NCI-H1436 (cell line): ENCODE data around the gene PPP1R7.

Experiments
- DNase-seq: peaks from one replicate; lab custom pipeline; 2025; lab: John Stamatoyannopoulos, UW

The PPP1R7 gene

GRCh38 chr2:241213041-241213440 is 62.8 kb downstream of the PPP1R7 start:
- DNase-seq, result no peak

- DNase-seq, result no peak
Measured at GRCh38 chr2:241213567-241213966, 63.3 kb downstream of the PPP1R7 start.

DNA sequence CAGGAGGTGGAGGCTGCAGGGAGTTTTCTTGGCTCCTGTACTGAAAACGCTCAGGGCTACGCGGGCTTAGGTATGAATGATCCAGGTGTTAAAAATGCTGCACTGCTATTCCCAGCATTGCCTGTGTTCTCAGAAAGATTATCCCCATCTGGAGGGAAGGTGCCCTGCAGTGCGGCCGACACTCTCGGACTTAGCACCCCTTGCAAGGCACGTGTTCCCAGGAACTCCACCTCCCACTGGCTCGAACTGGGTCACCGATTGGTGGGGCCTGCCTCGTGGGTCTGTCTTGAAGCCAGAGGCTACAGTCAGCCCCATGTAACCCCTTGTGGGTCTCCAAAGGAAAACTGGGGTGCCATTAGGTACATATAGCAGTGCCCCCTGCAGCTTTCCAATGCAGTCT is 63.9 kb downstream of the PPP1R7 start:
- DNase-seq, result no peak

GRCh38 chr2:241214766-241215165 is 64.5 kb downstream of the PPP1R7 start:
- no peak for DNase-seq

- DNase-seq, result no peak
Measured at GRCh38 chr2:241215421-241215820, 65.2 kb downstream of the PPP1R7 start.

DNA sequence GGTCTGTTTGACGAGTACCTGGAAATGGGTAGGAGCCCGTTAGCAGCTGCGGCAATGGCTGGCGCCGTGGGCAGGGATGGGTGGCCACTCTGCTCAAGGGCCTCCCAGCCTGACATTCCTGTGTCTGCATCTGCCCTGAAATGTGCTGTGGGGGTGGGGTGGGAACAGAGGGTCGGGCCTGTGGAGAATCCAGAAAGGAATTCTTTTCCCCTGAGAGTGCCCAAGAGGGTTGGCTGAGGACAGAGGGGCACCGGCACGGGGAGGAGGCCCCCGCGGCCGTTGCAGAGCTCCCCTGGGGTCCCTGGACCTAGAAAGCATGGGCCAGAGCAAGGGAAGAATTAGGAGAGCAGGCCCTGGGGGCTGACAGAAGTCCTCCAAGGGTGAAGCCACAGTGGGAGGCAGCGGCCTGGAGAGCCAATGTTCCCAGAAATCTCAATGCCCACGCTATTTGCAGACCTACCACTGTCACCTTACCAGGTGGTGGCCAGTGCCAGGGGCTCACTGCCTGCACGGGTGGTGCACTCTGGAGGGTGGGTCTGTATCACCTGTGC is 66.0 kb downstream of the PPP1R7 start:
- no peak for DNase-seq

DNA sequence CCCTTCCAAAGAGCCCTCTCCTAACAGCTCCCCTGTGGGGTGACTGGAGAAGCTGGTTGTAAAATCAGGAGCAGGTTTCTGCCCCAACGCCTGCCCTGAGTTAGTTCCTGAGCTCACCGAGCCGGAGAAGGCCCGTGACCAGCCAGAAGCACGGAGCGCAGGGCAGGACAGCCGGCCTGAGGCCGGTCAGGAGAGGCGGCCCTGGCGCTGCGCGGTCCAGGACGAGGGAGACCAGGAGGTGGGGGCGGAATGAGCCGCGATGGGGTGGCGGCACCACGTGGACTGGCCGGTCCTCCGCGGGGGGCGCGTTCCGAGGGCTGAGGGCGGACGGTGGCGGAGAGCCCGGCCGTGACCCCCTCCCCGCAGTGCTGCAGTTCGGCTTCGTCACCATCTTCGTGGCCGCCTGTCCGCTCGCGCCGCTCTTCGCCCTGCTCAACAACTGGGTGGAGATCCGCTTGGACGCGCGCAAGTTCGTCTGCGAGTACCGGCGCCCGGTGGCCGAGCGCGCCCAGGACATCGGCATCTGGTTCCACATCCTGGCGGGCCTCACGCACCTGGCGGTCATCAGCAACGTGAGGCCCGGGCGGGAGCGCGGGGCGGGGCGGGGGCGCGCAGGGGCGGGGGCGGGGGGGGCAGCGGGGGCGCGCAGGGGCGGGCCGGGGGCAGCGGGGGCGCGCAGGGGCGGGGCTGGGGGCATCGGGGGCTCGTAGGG is 67.2 kb downstream of the PPP1R7 start:
- DNase-seq, result no peak

DNA sequence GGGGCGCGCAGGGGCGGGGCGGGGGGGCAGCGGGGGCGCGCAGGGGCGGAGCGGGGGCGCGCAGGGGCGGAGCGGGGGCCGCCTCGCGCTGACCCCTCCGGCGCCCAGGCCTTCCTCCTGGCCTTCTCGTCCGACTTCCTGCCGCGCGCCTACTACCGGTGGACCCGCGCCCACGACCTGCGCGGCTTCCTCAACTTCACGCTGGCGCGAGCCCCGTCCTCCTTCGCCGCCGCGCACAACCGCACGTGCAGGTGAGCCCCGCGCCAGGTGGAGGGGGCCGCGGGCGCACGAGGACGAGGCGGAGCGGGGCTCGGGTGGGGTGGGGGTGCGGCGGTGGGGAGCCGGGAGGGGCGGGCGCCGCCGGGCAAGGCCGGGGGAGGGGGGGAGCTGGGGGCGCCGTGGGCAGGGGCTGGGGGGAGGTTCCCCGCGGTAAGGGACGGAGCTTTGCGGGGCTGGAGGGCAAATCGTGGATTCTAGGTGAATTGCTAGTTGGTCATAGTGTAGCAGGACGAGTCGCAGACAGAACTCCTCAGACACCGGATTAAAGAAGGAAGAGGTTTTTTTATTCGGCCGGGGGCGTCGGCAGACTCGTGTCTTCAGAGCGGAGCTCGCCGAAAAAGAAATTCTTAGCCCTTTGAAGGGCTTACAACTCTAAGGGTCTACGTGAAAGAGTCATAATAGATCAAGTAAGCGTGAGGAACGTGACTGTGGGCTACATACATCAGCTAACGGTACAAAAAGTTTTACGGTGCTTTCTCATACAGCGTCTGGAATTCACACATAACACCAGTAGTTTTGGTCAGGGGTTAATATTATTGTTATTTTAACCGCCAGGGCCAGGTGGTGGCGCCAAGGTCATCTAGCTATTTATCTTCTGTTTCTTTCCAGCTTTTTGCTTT is 68.1 kb downstream of the PPP1R7 start:
- DNase-seq, result no peak

DNA sequence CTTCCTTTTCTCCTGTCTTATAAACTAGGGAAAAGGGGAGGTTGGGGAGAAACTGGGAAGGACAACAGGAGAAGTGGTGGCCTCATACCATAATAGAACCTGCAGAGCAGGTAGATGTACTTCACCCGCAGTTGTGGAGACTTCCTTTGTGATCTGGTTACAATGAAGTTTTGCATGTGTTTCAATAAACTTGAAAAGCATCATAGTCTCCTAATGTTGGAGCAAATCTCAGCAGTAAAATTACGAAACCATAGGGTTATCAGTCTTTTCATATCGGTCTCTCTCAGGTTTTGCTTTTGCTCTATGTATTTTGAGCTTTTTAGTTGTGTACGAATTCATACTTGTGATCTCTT is 68.7 kb downstream of the PPP1R7 start:
- DNase-seq, result no peak

- DNase-seq, result no peak
Measured at GRCh38 chr2:241219856-241220356, 69.6 kb downstream of the PPP1R7 start.

DNA sequence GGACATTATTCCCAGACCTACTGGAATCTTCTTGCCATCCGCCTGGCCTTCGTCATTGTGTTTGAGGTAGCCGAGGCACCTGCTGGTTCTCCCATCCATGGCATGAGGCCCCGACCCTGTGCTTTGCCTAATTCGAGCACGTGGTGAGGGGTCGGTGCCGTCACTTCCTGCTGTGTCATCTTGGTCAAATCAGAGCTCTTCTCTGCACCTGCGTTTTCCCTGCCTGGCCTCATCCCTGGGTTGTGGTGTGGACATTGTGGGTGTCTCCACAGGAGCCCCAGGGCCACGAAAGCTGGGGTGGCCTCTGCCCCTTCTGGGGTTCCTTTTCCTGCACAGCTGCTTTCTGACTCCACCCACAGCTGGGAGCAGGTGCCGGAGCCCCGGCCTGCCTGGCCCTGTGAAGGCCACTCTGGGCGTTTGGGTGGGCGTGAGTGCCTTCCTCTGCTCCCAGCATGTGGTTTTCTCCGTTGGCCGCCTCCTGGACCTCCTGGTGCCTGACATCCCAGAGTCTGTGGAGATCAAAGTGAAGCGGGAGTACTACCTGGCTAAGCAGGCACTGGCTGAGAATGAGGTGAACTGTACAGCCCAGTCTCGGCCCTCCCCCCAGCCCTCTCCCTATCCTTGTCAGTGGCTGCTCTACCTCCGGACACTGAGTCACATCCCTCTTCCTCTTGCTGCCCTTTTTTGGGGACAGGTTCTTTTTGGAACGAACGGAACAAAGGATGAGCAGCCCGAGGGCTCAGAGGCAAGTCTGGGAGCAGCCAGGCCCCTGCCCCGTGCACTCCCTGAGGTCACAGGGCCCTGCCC is 73.1 kb downstream of the PPP1R7 start:
- no peak for DNase-seq

DNA sequence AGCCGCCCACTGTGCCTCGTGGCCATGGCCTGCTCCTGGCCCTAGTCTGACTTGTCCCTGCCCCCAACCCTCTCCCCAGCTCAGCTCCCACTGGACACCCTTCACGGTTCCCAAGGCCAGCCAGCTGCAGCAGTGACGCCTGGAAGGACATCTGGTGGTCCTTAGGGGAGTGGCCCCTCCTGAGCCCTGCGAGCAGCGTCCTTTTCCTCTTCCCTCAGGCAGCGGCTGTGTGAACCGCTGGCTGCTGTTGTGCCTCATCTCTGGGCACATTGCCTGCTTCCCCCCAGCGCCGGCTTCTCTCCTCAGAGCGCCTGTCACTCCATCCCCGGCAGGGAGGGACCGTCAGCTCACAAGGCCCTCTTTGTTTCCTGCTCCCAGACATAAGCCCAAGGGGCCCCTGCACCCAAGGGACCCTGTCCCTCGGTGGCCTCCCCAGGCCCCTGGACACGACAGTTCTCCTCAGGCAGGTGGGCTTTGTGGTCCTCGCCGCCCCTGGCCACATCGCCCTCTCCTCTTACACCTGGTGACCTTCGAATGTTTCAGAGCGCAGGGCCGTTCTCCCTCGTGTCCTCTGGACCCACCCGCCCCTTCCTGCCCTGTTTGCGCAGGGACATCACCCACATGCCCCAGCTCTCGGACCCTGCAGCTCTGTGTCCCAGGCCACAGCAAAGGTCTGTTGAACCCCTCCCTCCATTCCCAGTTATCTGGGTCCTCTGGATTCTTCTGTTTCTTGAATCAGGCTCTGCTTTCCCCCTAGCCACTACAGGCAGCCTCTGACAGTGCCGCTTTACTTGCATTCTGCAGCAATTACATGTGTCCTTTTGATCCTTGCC is 74.0 kb downstream of the PPP1R7 start:
- no peak for DNase-seq

- DNase-seq, result no peak
Measured at GRCh38 chr2:241224851-241225438, 74.7 kb downstream of the PPP1R7 start.

- no peak for DNase-seq
Measured at GRCh38 chr2:241225545-241225944, 75.3 kb downstream of the PPP1R7 start.

DNA sequence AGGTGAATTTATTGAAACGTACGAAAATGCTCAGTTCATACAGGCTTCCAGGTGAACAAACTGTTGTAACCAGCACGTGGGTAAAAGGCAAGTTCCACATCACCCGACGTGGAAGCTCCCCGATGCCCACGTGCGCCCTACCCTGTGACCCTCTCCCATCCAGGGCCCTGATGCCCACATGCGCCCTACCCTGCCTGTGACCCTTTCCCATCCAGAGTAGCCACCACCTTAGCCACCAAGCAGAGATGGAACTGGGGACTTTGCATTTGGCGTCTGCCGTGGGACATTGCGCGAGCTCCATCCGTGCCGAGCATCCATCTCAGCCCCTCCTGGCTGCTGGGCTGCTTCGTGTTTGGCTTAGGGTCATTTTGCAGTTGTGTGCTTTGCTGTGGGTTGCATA is 75.7 kb downstream of the PPP1R7 start:
- DNase-seq, result no peak

DNA sequence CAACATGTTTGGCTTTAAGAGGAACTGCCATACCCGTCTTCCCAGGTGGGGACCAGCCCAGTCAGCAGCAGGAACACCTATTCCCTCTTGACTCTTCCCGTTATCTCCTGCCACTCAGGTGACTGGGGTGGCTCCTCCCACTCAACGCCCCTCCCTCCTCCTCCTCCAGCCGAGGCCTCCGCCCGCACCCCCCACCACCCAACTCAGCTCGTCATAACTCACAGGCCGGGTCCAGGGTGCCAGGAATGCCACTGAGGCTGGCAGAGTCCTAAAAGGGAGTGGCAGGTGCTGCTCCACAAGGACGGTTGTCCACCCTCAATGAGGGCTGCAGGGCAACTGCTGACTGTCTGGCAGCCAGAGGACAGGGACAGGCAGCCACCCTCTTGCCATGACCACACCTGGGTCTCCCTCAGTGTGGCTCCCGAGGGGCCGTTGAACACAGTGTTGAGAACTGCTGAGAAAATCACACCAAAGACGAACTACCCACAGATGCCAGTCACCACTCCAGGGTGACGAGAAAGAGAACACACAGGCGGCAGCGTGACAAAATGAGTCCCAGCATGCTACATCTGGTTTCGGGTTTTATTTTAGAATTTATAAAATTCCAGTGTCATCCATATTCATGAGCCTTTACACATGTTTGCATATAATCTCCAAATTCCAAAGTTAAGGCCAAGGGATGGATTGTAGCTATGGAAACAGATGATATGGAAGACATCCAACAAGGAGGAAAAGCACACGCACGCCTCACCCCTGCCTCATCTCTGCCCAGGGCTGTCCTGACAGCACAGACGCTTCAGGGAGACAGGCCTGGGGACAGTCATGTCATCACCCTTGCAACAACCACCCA is 76.7 kb downstream of the PPP1R7 start:
- DNase-seq, result no peak

DNA sequence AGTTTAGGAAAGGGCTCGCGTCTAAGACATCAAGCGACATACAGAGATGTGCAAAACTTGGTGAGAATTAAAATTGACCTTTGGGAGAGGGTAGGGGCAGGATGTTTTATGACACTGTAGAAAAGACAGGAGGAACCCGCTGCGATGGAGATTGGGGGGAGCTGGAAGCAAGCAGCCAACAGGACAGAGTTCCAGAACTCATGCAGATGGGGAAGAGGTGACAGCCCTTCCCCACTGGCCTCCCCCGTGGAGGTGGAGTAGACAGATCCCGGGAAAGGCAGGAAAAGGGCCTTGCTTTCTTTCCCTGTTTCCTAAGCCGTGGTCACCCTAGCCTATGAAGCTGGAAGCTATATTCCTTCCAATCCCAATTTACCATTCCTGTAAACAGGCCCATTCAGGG is 77.3 kb downstream of the PPP1R7 start:
- DNase-seq, result no peak

DNA sequence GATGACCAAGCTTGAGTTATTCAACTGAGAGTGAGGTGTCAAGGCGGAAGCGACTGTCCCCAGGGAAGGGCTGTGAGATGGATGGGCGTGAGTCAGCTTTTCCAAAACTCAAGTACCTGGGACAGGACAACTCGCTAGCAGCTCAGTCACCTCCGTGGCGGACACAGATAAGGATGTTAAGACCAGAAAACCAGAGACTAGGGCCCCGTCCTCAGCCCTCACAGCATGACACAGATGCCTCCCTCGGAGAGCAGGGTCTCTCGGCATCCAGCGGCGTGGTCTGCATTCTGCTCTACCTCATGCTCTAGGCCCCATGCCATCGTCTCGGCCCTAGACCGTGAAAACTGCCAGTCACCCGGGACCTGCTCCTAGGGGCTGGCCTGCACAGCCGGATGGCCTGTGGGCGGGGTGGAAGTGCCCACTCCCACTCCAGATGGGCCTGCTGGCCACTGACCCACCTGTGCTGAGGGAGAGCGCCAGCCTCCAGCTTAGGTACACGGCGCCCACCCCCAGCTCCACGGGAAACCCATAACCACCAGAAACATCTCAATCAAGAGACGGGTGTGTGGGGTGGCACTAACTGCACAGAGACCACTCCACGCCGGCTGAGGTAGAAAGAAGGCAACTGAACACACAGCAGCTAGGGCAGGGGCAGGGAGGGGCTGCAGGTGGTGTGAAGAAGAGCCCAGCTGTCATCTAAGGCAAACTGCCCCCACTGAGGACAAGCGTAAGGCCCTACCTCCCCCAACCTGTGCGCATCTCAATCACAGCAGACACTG is 78.0 kb downstream of the PPP1R7 start:
- no peak for DNase-seq

DNA sequence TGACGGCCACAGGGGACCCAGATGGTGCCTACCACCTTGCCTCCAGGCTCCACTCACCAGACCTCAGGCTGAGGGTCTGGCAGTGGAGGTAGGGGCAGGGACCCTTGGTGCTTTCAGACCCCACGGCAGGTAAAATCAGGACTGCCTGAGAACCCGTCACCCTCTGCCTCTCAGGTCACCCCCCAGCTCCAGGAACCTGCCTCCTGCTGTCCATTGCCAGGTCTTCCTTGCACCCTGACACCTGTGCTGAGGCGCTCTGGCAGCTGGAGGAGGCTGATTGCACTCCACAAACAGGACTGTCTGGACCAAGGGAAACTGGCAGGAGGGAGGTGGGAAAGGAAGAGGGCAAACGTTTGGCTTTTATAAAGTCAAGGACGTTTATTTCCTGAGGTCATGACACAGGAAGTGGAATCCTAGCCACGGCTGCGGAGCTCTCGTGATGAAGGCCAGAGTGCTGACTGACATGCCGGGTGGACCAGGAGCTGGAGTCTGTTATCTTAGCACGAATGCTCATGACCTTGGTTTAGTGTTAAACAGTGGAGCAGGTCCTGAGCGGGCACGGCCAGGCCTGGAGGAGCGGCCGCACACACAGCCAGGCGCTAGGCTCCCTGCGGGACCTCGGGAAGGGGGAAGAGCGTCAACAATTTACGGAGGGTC is 78.7 kb downstream of the PPP1R7 start:
- no peak for DNase-seq
